ENCODE results near the gene LUZP1.
A peak's percentile ranks its signal among the peaks of the same experiment; 100 is the strongest.

Gene LUZP1

DNA sequence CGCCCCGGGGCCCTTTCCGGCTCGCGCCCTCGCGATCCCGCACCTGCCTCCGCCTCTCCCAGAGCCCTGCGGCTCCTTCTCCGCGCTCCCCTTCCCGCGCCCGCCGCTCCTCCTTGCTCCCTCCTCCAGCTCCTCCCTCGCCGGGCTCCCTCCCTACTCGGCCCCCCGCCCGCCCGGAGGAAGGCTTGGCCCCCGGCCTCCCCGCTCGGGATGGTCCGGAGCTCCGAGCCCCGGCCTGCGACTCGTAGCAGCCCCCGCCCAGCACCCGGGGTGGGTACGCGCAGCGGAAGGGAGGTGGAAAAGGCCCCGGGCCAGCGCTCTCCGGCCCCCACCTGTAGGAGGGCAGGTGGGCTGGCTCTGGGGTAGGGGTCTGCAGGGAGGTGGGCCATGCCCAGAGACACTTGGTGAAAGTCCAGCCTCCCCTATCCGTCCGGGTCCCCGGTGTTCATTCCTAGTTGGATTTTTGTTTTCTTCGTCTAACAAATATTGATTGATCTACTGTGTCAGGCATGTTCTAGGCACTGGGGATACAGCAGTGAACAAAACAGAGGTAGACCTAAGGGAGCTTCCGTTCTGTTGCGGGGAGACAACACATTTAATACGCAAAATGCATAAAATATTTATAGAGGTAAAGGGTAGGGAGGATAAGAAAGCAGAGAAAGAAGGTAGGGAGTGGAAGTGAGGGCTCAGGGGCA lies 48.9 kb upstream of the LUZP1 start, which contains the start of gene HTR1D (continued):
- TF ChIP-seq ZNF560 (tag by site-specific recombination; IDR thresholded peaks at IDR 0.05; ENCODE audit: borderline replicate concordance) (no peak), ZNF311 (tag by site-specific recombination; IDR thresholded peaks at IDR 0.05; ENCODE audit: borderline replicate concordance) (no peak), ZNF473 (tag by site-specific recombination; IDR thresholded peaks at IDR 0.05) (no peak), ZNF132 (tag by site-specific recombination; IDR thresholded peaks at IDR 0.05; ENCODE audit: borderline replicate concordance) (no peak), ZNF169 (tag by site-specific recombination; IDR thresholded peaks at IDR 0.05) (no peak), SP7 (tag by site-specific recombination; IDR thresholded peaks at IDR 0.05) (no peak), ZNF585B (tag by site-specific recombination; IDR thresholded peaks at IDR 0.05) (no peak), ZNF404 (tag by site-specific recombination; IDR thresholded peaks at IDR 0.05) (no peak), ZNF114 (tag by site-specific recombination; IDR thresholded peaks at IDR 0.05) (no peak), GLIS2 (tag by site-specific recombination; IDR thresholded peaks at IDR 0.05) (peak; percentile 66), KLF10 (tag by site-specific recombination; IDR thresholded peaks at IDR 0.05) (no peak), ZNF274 (IDR thresholded peaks at IDR 0.05; ENCODE audit: low read length) (no peak), ZNF274 (tag by site-specific recombination; IDR thresholded peaks at IDR 0.05; ENCODE audit: borderline replicate concordance) (no peak), ZNF211 (tag by site-specific recombination; IDR thresholded peaks at IDR 0.05; ENCODE audit: low read depth) (no peak), ZSCAN30 (tag by site-specific recombination; IDR thresholded peaks at IDR 0.05) (no peak), BCL11B (tag by site-specific recombination; IDR thresholded peaks at IDR 0.05; ENCODE audit: low read depth) (no peak), ZNF223 (tag by site-specific recombination; IDR thresholded peaks at IDR 0.05) (no peak), KLF7 (tag by site-specific recombination; IDR thresholded peaks at IDR 0.05; ENCODE audit: borderline replicate concordance) (no peak), ZNF664 (tag by site-specific recombination; IDR thresholded peaks at IDR 0.05) (no peak), ZNF133 (tag by site-specific recombination; IDR thresholded peaks at IDR 0.05) (no peak), ZNF266 (tag by site-specific recombination; IDR thresholded peaks at IDR 0.05; ENCODE audit: low read depth) (no peak), ZNF701 (tag by site-specific recombination; IDR thresholded peaks at IDR 0.05) (no peak), ZNF558 (tag by site-specific recombination; IDR thresholded peaks at IDR 0.05) (no peak)
- TF ChIP-seq, protein P1, sequence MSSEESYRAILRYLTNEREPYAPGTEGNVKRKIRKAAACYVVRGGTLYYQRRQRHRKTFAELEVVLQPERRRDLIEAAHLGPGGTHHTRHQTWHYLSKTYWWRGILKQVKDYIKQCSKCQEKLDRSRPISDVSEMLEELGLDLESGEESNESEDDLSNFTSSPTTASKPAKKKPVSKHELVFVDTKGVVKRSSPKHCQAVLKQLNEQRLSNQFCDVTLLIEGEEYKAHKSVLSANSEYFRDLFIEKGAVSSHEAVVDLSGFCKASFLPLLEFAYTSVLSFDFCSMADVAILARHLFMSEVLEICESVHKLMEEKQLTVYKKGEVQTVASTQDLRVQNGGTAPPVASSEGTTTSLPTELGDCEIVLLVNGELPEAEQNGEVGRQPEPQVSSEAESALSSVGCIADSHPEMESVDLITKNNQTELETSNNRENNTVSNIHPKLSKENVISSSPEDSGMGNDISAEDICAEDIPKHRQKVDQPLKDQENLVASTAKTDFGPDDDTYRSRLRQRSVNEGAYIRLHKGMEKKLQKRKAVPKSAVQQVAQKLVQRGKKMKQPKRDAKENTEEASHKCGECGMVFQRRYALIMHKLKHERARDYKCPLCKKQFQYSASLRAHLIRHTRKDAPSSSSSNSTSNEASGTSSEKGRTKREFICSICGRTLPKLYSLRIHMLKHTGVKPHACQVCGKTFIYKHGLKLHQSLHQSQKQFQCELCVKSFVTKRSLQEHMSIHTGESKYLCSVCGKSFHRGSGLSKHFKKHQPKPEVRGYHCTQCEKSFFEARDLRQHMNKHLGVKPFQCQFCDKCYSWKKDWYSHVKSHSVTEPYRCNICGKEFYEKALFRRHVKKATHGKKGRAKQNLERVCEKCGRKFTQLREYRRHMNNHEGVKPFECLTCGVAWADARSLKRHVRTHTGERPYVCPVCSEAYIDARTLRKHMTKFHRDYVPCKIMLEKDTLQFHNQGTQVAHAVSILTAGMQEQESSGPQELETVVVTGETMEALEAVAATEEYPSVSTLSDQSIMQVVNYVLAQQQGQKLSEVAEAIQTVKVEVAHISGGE (tag by site-specific recombination; conservative IDR thresholded peaks at IDR 0.05; ENCODE audit: low read depth): no peak
- TF ChIP-seq, protein P2, sequence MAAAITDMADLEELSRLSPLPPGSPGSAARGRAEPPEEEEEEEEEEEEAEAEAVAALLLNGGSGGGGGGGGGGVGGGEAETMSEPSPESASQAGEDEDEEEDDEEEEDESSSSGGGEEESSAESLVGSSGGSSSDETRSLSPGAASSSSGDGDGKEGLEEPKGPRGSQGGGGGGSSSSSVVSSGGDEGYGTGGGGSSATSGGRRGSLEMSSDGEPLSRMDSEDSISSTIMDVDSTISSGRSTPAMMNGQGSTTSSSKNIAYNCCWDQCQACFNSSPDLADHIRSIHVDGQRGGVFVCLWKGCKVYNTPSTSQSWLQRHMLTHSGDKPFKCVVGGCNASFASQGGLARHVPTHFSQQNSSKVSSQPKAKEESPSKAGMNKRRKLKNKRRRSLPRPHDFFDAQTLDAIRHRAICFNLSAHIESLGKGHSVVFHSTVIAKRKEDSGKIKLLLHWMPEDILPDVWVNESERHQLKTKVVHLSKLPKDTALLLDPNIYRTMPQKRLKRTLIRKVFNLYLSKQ (tag by site-specific recombination; IDR thresholded peaks at IDR 0.05; ENCODE audit: borderline replicate concordance): no peak
- TF ChIP-seq, protein P3, sequence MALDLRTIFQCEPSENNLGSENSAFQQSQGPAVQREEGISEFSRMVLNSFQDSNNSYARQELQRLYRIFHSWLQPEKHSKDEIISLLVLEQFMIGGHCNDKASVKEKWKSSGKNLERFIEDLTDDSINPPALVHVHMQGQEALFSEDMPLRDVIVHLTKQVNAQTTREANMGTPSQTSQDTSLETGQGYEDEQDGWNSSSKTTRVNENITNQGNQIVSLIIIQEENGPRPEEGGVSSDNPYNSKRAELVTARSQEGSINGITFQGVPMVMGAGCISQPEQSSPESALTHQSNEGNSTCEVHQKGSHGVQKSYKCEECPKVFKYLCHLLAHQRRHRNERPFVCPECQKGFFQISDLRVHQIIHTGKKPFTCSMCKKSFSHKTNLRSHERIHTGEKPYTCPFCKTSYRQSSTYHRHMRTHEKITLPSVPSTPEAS (tag by site-specific recombination; IDR thresholded peaks at IDR 0.05): no peak
- TF ChIP-seq, protein P4, sequence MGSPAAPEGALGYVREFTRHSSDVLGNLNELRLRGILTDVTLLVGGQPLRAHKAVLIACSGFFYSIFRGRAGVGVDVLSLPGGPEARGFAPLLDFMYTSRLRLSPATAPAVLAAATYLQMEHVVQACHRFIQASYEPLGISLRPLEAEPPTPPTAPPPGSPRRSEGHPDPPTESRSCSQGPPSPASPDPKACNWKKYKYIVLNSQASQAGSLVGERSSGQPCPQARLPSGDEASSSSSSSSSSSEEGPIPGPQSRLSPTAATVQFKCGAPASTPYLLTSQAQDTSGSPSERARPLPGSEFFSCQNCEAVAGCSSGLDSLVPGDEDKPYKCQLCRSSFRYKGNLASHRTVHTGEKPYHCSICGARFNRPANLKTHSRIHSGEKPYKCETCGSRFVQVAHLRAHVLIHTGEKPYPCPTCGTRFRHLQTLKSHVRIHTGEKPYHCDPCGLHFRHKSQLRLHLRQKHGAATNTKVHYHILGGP (tag by site-specific recombination; IDR thresholded peaks at IDR 0.05): no peak
- TF ChIP-seq, protein P5, sequence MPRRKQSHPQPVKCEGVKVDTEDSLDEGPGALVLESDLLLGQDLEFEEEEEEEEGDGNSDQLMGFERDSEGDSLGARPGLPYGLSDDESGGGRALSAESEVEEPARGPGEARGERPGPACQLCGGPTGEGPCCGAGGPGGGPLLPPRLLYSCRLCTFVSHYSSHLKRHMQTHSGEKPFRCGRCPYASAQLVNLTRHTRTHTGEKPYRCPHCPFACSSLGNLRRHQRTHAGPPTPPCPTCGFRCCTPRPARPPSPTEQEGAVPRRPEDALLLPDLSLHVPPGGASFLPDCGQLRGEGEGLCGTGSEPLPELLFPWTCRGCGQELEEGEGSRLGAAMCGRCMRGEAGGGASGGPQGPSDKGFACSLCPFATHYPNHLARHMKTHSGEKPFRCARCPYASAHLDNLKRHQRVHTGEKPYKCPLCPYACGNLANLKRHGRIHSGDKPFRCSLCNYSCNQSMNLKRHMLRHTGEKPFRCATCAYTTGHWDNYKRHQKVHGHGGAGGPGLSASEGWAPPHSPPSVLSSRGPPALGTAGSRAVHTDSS (tag by site-specific recombination; IDR thresholded peaks at IDR 0.05): no peak
- TF ChIP-seq, protein P6, sequence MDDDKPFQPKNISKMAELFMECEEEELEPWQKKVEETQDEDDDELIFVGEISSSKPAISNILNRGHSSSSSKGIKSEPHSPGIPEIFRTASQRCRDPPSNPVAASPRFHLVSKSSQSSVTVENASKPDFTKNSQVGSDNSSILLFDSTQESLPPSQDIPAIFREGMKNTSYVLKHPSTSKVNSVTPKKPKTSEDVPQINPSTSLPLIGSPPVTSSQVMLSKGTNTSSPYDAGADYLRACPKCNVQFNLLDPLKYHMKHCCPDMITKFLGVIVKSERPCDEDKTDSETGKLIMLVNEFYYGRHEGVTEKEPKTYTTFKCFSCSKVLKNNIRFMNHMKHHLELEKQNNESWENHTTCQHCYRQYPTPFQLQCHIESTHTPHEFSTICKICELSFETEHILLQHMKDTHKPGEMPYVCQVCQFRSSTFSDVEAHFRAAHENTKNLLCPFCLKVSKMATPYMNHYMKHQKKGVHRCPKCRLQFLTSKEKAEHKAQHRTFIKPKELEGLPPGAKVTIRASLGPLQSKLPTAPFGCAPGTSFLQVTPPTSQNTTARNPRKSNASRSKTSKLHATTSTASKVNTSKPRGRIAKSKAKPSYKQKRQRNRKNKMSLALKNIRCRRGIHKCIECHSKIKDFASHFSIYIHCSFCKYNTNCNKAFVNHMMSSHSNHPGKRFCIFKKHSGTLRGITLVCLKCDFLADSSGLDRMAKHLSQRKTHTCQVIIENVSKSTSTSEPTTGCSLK (tag by site-specific recombination; IDR thresholded peaks at IDR 0.05): no peak
- TF ChIP-seq, protein P7, sequence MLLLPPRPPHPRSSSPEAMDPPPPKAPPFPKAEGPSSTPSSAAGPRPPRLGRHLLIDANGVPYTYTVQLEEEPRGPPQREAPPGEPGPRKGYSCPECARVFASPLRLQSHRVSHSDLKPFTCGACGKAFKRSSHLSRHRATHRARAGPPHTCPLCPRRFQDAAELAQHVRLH (tag by site-specific recombination; IDR thresholded peaks at IDR 0.05): no peak
